NCI-H146 (cell line): Measurements from ENCODE around the gene KRT6B.

Source experiments
- DNase-seq: peaks from one replicate; lab custom pipeline; 2025; lab: John Stamatoyannopoulos, UW

Gene KRT6B

GRCh38 chr12:52436000-52436827, 15.7 kb downstream of the KRT6B start:
- no peak for DNase-seq

GRCh38 chr12:52435659-52435999, 16.3 kb downstream of the KRT6B start:
- DNase-seq = no peak

GRCh38 chr12:52434760-52435530, 17.0 kb downstream of the KRT6B start:
- DNase-seq = no peak

- no peak for DNase-seq
These were observed 17.7 kb downstream of the KRT6B start, which contains the start of gene KRT75 for GRCh38 chr12:52434081-52434733. TSS of gene KRT75 (minus strand) at chr12:52434371. CDS start at chr12:52434304, 67 bp downstream.

DNA sequence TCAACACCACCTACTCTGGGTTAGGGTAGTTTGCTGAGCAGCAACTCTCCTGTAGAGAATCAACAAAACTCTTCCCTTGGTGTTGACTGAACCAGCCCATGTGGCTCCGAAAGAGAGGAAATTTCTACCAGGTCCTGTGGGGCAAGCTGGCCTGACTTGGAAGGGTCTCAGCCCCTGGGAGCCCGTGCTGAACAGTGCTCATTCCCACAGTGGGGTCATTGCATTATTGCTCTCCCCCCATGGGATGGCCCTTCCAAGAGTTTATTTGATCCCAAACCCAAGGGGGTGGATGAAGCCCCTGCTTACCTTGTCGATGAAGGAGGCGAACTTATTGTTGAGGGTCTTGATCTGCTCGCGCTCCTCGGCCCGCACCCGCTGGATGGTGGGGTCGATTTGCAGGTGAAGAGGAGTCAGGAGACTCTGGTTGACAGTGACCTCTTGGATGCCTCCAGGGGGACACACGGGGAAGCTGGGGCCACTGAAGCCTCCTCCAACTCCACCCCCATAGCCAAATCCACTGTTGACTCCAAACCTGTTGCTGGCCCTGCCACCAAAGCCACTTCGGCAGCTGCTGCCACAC, 18.4 kb downstream of the KRT6B start:
- no peak for DNase-seq

DNA sequence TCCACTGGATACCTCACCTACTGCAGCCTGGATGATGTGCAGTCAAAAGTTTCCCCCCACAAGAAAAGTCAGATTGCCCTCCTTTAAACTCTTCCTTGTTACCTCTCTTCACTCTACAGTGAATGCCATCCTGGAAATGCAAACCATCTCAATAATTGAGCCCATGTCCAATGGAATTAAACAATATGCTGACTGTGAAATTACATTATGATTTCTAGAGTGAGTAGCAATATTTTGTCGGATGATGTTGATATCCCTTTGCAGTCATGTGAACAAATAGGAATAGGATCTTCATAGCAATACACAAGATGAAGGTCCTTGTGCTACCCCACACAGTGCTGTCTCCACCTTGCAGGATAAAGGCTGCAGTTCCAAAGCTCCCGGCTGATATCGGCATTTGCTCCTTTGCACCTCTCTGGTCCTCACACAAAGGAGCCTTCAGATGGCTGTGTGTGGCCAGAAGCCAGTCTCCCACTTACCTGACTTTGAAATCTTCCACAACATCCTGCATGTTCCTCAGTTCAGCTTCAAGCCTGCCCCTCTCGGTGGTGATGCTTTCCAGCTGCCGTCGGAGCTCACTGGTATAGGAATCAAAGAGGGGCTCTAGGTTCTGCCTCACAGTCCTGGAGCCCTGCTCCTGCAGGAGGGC, 19.3 kb downstream of the KRT6B start:
- DNase-seq = no peak

DNA sequence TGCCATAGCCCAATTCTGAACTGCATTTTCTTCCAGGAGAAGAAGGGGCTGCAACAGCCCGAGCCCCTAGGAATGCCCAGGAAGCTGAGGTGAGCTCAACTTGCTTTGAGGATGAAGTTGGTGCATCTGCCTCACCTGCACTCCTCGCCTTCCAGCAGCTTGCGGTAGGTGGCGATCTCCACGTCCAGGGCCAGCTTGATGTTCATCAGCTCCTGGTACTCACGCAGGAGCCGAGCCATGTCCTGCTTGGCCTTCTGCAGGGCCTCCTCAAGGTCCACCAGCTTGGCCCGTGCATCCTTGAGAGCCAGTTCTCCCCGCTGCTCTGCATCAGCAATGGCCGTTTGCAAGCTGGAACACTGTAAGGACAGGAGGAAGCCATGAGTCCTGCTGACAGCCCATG, 23.8 kb downstream of the KRT6B start:
- peak; percentile 25 for DNase-seq

GRCh38 chr12:52427083-52427482, 24.9 kb downstream of the KRT6B start:
- DNase-seq = no peak

- no peak for DNase-seq
These were observed 25.9 kb downstream of the KRT6B start for GRCh38 chr12:52426034-52426433.

DNA sequence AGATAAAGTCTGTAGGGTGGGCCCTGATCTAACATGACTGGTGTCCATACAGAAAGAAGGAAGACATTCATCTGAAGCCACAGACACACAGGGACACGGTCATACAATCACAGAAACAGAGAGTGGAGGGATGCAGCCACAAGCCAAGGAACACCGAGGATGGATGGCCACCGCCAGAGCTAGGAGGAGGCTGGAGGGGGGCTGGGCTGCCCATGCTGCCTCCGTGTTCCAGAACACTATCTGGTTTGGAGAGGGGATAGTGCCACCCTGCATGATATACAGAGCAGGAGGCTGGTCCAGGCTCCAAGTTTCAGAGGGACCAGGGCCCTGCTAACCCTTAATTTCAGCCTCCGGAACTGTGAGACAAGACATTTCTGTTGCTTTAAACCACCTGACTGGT, 26.5 kb downstream of the KRT6B start:
- no peak for DNase-seq

- DNase-seq = peak; percentile 52
These were observed 28.1 kb downstream of the KRT6B start for GRCh38 chr12:52423661-52424500.

DNA sequence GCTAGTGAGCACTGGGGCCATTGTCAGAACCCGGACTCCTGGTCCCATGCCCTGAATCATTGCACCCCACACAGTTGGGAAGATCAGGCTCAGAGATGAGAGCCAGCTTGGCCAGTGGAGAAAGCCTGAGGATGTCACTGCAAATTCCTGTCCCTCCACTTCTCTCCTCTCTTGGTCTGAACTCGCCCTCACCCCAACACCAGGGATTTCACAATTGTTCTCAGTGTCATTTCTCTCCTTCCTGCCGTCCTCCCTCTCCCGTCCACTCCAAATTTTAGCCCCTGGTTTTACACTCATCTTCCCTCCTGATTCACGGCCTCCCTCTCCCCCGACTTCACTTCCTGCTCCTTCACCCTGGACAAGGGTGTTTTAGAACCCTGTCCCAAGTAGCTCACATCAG, 28.9 kb downstream of the KRT6B start:
- DNase-seq = no peak

DNA sequence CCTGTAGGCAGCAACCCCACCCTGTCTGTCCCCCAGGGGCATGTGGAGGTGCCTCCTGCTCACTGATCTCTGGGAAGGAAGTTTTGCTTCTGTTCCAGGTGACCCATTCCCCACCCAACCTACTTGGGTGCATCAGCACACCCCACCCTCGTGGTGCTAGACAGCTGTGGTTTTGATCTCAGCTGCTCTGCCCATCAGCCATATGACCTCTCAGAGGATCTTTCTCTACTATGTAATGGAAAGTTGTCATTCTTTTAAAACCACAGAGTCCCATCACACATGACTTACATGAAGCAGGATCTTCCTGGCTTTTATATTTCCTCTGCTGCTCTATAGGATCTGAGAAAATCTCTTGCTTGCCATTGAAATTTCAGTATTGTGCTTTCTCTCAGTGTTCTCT, 32.3 kb downstream of the KRT6B start:
- DNase-seq = no peak

DNA sequence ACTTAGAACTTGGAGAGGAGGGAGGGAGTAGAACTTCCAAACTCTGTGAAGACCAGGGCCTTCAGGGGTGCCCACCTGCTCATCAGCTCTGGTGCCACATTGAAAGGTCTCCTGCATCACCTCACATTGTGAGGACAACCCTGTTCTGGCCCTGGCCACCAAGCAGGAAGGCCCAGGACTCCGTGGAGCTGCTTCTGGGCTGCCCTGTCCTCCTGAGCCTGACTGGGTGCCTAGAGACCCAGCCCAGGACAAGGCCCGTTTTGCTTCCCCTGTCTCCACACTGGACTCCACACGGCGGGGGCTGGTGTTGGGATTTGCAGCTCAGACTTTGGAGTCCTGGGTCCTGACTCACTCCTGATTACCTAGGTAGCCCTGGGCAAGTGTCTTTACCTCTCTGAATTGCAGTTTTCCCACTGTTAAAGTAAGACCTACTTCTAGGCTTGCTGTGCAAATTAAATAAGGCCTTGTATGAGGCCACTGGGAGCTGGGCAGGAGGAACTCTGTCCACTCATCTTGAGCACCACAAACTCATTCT, 33.3 kb downstream of the KRT6B start:
- DNase-seq = no peak

DNA sequence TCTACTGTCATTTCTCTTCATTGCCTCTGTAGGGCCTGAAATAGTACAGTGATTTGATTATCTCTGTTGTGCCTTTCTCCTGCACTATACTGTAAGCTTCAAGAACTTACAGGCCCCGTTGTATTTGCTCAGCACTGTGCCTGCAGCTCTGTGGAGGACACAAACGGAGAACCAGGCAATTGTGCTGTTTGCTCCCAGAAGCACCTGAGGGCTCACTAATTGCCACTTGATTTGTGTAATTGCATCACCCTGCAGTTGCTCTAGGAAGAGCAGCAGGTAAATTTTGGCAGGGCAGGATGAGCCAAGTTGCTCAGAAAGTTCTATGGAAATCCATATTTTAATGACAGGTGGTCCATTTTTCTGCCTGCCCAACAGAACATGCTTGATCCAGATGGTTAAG, 34.2 kb downstream of the KRT6B start:
- DNase-seq = peak; percentile 45

DNA sequence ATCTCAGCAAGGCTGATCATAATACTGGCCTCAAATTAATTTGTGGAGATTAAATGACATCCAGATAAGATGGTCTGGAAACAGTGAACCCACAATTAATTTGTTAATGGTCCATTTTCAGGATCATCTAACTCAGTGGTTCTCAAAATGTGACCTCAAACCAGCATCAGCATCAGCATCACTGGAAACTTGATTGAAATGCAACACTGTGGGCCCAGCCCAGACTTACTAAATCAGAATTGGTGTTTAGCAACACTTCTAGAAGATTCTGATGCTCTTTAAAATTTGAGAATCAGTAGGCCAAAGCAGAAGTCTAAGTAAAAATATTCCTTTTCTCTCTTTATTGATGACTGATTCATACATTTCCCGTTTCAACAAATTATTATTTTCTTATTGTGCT, 35.2 kb downstream of the KRT6B start:
- DNase-seq = no peak

GRCh38 chr12:52415870-52416750, 35.8 kb downstream of the KRT6B start:
- no peak for DNase-seq

- no peak for DNase-seq
These were observed 37.0 kb downstream of the KRT6B start for GRCh38 chr12:52414936-52415335.

- peak; percentile 13 for DNase-seq
These were observed 38.1 kb downstream of the KRT6B start for GRCh38 chr12:52413782-52414345.
